GM23338 (cell line): ENCODE measurements around the gene SOST. TPM values are rescaled to one million over a fixed set of nuclear protein-coding genes. Genes with fewer than 3 reads are reported as not detected.
A peak's percentile ranks its signal among the peaks of the same experiment; 100 is the strongest.

Experiments used
- ATAC-seq: fragments of 200-7000 bp; cut with Tn5 transposase; 3 replicates; pipeline ENCODE4 v1.9.1; 2020
- DNase-seq: peaks from one replicate; pipeline ENCODE4 v3.0.0-alpha.2; 2015; ENCODE audit warnings: low spot score
- H2AFZ ChIP-seq: fragments of 200-600 bp; sonication (generic); 2 replicates; pipeline ENCODE4 v1.8.0; 2016; ENCODE audit warnings: antibody characterized with exemption, mild to moderate bottlenecking, moderate library complexity
- H3F3A ChIP-seq: fragments of 200-600 bp; sonication (generic); replicated peaks from 2 replicates; pipeline ENCODE4 v1.8.0; 2017; ENCODE audit warnings: antibody characterized with exemption, mixed run types, low read depth
- H3K27ac ChIP-seq: fragments of 200-600 bp; sonication (generic); 2 replicates; pipeline ENCODE4 v1.6.1; 2016; ENCODE audit warnings: low read depth
- H3K27me3 ChIP-seq: fragments of 200-600 bp; sonication (generic); 2 replicates; pipeline ENCODE4 v1.8.0; 2016; ENCODE audit warnings: mild to moderate bottlenecking, mixed run types, moderate library complexity; ENCODE audit not compliant: insufficient read depth
- H3K36me3 ChIP-seq: fragments of 200-600 bp; sonication (generic); 2 replicates; pipeline ENCODE4 v1.8.0; 2016; ENCODE audit warnings: mild to moderate bottlenecking; ENCODE audit not compliant: insufficient read depth
- H3K4me1 ChIP-seq: fragments of 200-600 bp; sonication (generic); 2 replicates; pipeline ENCODE4 v1.8.0; 2016; ENCODE audit warnings: mild to moderate bottlenecking, moderate library complexity; ENCODE audit not compliant: insufficient read depth
- H3K4me2 ChIP-seq: fragments of 200-600 bp; sonication (generic); 2 replicates; pipeline ENCODE4 v1.7.1; 2017; ENCODE audit warnings: mixed run types
- H3K4me3 ChIP-seq: fragments of 200-600 bp; sonication (generic); 2 replicates; pipeline ENCODE4 v1.6.1; 2016; ENCODE audit warnings: mixed run types
- H3K79me2 ChIP-seq: fragments of 200-600 bp; sonication (generic); replicated peaks from 2 replicates; pipeline ENCODE4 v1.8.0; 2017; ENCODE audit warnings: mild to moderate bottlenecking; ENCODE audit not compliant: insufficient read depth
- H3K9me2 ChIP-seq: fragments of 200-600 bp; sonication (generic); 2 replicates; pipeline ENCODE4 v1.8.0; 2017; ENCODE audit not compliant: insufficient read depth
- H4K20me1 ChIP-seq: fragments of 200-600 bp; sonication (generic); replicated peaks from 2 replicates; pipeline ENCODE4 v1.8.0; 2017; ENCODE audit warnings: mild to moderate bottlenecking; ENCODE audit not compliant: insufficient read depth
- H3K27ac Mint-ChIP-seq: 2 replicates; pipeline ENCODE4 v1.8.0; 2020; ENCODE audit warnings: inconsistent platforms, mild to moderate bottlenecking, moderate library complexity, mixed read lengths
- H3K27me3 Mint-ChIP-seq: 3 replicates; pipeline ENCODE4 v1.8.0; 2022; ENCODE audit warnings: low read depth, mild to moderate bottlenecking, moderate library complexity, mixed read lengths, inconsistent platforms; ENCODE audit not compliant: insufficient read depth, poor library complexity
- H3K36me3 Mint-ChIP-seq: 3 replicates; pipeline ENCODE4 v1.8.0; 2021; ENCODE audit warnings: low read depth, mild to moderate bottlenecking, inconsistent platforms, moderate library complexity, mixed read lengths
- H3K4me1 Mint-ChIP-seq: 3 replicates; pipeline ENCODE4 v1.8.0; 2020; ENCODE audit warnings: mild to moderate bottlenecking, inconsistent platforms, mixed read lengths
- H3K4me3 Mint-ChIP-seq: 3 replicates; pipeline ENCODE4 v1.8.0; 2021; ENCODE audit warnings: moderate library complexity, mild to moderate bottlenecking, inconsistent platforms, mixed read lengths
- H3K9me3 Mint-ChIP-seq: 3 replicates; pipeline ENCODE4 v1.8.0; 2020; ENCODE audit warnings: moderate library complexity, mild to moderate bottlenecking, inconsistent platforms, mixed read lengths
- EZH2 ChIP-seq: fragments of 200-600 bp; sonication (generic); IDR thresholded peaks from one replicate; pipeline ENCODE4 v1.8.0; 2017; ENCODE audit warnings: antibody characterized with exemption, mild to moderate bottlenecking, low read depth; ENCODE audit not compliant: unreplicated experiment
- JUNB ChIP-seq: IDR thresholded peaks from one replicate; pipeline ENCODE4 v1.6.1; 2016; ENCODE audit warnings: antibody characterized with exemption; ENCODE audit not compliant: unreplicated experiment
- NANOG ChIP-seq: IDR thresholded peaks from 2 replicates; pipeline ENCODE4 v1.6.1; 2016; ENCODE audit warnings: antibody characterized with exemption, borderline replicate concordance
- POLR2AphosphoS5 ChIP-seq: IDR thresholded peaks from 2 replicates; pipeline ENCODE4 v1.6.1; 2016; ENCODE audit warnings: antibody characterized with exemption, low read depth
- REST ChIP-seq: IDR thresholded peaks from one replicate; pipeline ENCODE4 v1.6.1; 2018; ENCODE audit warnings: antibody characterized with exemption; ENCODE audit not compliant: unreplicated experiment
- STAT1 ChIP-seq: IDR thresholded peaks from one replicate; pipeline ENCODE4 v1.6.1; 2016; ENCODE audit warnings: antibody characterized with exemption; ENCODE audit not compliant: unreplicated experiment
- ZNF114 ChIP-seq: fragments of 250-450 bp; sonication (Bioruptor Pico); IDR thresholded peaks from 2 replicates; pipeline ENCODE4 v1.5.0; 2020; ENCODE audit warnings: mild to moderate bottlenecking, moderate library complexity
- ZNF331 ChIP-seq: fragments of 250-450 bp; sonication (Bioruptor Pico); IDR thresholded peaks from 2 replicates; pipeline ENCODE4 v1.5.0; 2020; ENCODE audit warnings: low read depth, mild to moderate bottlenecking, moderate library complexity
- polyA plus RNA-seq: library from polyadenylated mRNA; unstranded; fragments of >200 nt; fragmentation: Nextera tagmentation; extraction: Ambion mirVana; gene quantifications from 2 replicates; pipeline ENCODE4 v1.2.1, GENCODE V29; 2016
- total RNA-seq: library from RNA; depleted of rRNA; stranded (reverse); fragments of >200 nt; shearing (Covaris generic); gene quantifications from 2 replicates; pipeline ENCODE4 v1.2.3, GENCODE V29; 2014
- TF ChIP-seq, protein P1 (sequence below), 2 experiments: fragments of 200-600 bp in 1 of 2; sonication (generic) in 1 of 2; conservative IDR thresholded peaks; 2 replicates each; pipeline versions ENCODE4 v1.5.1 to v1.6.1; 2016 to 2017; ENCODE audit warnings: antibody characterized with exemption in 2 of 2, low read depth in 2 of 2, mild to moderate bottlenecking in 2 of 2, moderate library complexity in 1 of 2
- TF ChIP-seq, protein P2 (sequence below): IDR thresholded peaks from 2 replicates; pipeline ENCODE4 v1.6.1; 2016; ENCODE audit warnings: antibody characterized with exemption
- TF ChIP-seq, protein P3 (sequence below): fragments of 250-450 bp; sonication (Bioruptor Pico); IDR thresholded peaks from 2 replicates; pipeline ENCODE4 v1.5.0; 2020; ENCODE audit warnings: mild to moderate bottlenecking, moderate library complexity

The SOST gene
- total and polyA plus RNA-seq, 2 experiments from 2014 or later, result not detected

DNA sequence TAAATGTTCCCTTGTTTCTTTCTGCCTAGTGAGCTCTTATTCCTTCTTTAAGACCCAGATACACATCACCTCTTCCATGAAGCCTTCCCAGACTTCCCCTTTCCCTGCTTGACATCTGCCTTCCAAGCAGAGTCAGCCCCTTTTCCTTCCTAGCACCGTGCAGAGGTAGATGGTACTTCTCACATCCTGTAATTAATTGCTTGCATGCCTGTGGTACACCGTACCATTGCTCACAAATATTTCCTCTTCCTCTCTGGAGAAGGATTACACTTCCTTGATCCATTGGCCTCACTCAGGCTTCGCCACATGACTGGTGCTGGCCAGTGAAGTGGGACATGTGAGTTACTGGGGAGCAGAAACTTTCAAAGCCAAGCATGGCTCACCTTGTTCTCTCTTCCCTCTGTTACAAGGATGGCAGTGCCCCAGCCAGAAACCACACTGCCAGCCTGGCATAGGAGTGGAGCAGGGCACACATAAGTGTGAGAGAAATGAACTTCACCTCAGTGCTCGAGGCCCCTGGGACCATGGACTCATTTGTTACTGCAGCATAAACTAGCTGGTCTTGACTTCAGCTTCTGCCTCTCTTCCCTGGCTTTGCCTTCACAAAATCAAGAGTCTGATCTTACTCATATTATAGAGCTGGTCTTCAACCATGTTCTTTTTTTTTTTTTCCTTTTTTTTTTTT lies 44.0 kb downstream of the SOST start:
- TF ChIP-seq NANOG, result no peak
- TF ChIP-seq EZH2, result no peak
- TF ChIP-seq, protein P1, sequence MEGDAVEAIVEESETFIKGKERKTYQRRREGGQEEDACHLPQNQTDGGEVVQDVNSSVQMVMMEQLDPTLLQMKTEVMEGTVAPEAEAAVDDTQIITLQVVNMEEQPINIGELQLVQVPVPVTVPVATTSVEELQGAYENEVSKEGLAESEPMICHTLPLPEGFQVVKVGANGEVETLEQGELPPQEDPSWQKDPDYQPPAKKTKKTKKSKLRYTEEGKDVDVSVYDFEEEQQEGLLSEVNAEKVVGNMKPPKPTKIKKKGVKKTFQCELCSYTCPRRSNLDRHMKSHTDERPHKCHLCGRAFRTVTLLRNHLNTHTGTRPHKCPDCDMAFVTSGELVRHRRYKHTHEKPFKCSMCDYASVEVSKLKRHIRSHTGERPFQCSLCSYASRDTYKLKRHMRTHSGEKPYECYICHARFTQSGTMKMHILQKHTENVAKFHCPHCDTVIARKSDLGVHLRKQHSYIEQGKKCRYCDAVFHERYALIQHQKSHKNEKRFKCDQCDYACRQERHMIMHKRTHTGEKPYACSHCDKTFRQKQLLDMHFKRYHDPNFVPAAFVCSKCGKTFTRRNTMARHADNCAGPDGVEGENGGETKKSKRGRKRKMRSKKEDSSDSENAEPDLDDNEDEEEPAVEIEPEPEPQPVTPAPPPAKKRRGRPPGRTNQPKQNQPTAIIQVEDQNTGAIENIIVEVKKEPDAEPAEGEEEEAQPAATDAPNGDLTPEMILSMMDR (conservative IDR thresholded peaks at IDR 0.05; ENCODE audit: low read depth in 2 of 2), result no peak
- TF ChIP-seq, protein P2, sequence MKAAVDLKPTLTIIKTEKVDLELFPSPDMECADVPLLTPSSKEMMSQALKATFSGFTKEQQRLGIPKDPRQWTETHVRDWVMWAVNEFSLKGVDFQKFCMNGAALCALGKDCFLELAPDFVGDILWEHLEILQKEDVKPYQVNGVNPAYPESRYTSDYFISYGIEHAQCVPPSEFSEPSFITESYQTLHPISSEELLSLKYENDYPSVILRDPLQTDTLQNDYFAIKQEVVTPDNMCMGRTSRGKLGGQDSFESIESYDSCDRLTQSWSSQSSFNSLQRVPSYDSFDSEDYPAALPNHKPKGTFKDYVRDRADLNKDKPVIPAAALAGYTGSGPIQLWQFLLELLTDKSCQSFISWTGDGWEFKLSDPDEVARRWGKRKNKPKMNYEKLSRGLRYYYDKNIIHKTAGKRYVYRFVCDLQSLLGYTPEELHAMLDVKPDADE, result no peak
- no peak for TF ChIP-seq ZNF114 (CRISPR knock-in tag)
- TF ChIP-seq JUNB, result no peak
- no peak for TF ChIP-seq REST
- no peak for TF ChIP-seq STAT1
- TF ChIP-seq ZNF331, result no peak
- TF ChIP-seq, protein P3, sequence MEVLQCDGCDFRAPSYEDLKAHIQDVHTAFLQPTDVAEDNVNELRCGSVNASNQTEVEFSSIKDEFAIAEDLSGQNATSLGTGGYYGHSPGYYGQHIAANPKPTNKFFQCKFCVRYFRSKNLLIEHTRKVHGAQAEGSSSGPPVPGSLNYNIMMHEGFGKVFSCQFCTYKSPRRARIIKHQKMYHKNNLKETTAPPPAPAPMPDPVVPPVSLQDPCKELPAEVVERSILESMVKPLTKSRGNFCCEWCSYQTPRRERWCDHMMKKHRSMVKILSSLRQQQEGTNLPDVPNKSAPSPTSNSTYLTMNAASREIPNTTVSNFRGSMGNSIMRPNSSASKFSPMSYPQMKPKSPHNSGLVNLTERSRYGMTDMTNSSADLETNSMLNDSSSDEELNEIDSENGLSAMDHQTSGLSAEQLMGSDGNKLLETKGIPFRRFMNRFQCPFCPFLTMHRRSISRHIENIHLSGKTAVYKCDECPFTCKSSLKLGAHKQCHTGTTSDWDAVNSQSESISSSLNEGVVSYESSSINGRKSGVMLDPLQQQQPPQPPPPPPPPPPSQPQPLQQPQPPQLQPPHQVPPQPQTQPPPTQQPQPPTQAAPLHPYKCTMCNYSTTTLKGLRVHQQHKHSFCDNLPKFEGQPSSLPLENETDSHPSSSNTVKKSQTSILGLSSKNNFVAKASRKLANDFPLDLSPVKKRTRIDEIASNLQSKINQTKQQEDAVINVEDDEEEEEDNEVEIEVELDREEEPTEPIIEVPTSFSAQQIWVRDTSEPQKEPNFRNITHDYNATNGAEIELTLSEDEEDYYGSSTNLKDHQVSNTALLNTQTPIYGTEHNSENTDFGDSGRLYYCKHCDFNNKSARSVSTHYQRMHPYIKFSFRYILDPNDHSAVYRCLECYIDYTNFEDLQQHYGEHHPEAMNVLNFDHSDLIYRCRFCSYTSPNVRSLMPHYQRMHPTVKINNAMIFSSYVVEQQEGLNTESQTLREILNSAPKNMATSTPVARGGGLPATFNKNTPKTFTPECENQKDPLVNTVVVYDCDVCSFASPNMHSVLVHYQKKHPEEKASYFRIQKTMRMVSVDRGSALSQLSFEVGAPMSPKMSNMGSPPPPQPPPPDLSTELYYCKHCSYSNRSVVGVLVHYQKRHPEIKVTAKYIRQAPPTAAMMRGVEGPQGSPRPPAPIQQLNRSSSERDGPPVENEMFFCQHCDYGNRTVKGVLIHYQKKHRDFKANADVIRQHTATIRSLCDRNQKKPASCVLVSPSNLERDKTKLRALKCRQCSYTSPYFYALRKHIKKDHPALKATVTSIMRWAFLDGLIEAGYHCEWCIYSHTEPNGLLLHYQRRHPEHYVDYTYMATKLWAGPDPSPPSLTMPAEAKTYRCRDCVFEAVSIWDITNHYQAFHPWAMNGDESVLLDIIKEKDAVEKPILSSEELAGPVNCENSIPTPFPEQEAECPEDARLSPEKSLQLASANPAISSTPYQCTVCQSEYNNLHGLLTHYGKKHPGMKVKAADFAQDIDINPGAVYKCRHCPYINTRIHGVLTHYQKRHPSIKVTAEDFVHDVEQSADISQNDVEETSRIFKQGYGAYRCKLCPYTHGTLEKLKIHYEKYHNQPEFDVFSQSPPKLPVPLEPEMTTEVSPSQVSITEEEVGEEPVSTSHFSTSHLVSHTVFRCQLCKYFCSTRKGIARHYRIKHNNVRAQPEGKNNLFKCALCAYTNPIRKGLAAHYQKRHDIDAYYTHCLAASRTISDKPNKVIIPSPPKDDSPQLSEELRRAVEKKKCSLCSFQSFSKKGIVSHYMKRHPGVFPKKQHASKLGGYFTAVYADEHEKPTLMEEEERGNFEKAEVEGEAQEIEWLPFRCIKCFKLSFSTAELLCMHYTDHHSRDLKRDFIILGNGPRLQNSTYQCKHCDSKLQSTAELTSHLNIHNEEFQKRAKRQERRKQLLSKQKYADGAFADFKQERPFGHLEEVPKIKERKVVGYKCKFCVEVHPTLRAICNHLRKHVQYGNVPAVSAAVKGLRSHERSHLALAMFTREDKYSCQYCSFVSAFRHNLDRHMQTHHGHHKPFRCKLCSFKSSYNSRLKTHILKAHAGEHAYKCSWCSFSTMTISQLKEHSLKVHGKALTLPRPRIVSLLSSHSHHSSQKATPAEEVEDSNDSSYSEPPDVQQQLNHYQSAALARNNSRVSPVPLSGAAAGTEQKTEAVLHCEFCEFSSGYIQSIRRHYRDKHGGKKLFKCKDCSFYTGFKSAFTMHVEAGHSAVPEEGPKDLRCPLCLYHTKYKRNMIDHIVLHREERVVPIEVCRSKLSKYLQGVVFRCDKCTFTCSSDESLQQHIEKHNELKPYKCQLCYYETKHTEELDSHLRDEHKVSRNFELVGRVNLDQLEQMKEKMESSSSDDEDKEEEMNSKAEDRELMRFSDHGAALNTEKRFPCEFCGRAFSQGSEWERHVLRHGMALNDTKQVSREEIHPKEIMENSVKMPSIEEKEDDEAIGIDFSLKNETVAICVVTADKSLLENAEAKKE, result no peak
- TF ChIP-seq POLR2AphosphoS5, result no peak
- H3K79me2 ChIP-seq, result no peaks in the 10 kb centered on the region
- peak overlapping the region; percentile 92 for H3K4me2 ChIP-seq
- H2AFZ ChIP-seq, result peak overlapping the region; percentile 98
- H3K27ac ChIP-seq, result no peak overlapping the region
- DNase-seq (no peak), ATAC-seq (no peak)
- H3K4me3 Mint-ChIP-seq, result peak overlapping the region; percentile 66
- no peaks in the 10 kb centered on the region for H3K9me2 ChIP-seq
- H3F3A ChIP-seq, result no peaks in the 10 kb centered on the region; the same call in 1 of the 2 replicates
- H3K4me3 ChIP-seq, result peak overlapping the region; percentile 82
- no peaks in the 10 kb centered on the region for H3K36me3 ChIP-seq
- peaks cover 19% of the 10 kb centered on the region for H3K4me1 ChIP-seq
- peaks cover 52% of the 10 kb centered on the region for H3K27me3 ChIP-seq
- H3K27ac Mint-ChIP-seq, result no peak overlapping the region
- H3K4me1 Mint-ChIP-seq, result peaks cover 25% of the 10 kb centered on the region
- peaks cover 43% of the 10 kb centered on the region for H3K27me3 Mint-ChIP-seq
- no peaks in the 10 kb centered on the region for H4K20me1 ChIP-seq
- H3K9me3 Mint-ChIP-seq, result no peaks in the 10 kb centered on the region
- H3K36me3 Mint-ChIP-seq, result no peaks in the 10 kb centered on the region; the same call in 2 of the 3 replicates
